NCI-H1092 (cell line): Measurements from ENCODE around the gene ARHGEF7.
"Not testable (repeated sequence)": the region's sequence is repeated elsewhere in the genome, so short reads cannot be mapped to it uniquely, and the experiment has no call there.

Experiments
- DNase-seq: peaks from one replicate; lab custom pipeline; 2025; lab: John Stamatoyannopoulos, UW

The ARHGEF7 gene

GRCh38 chr13:111255228-111255790 is 140.2 kb downstream of the ARHGEF7 start:
- no peak for DNase-seq

GRCh38 chr13:111256458-111256857 is 141.3 kb downstream of the ARHGEF7 start:
- no peak for DNase-seq

DNA sequence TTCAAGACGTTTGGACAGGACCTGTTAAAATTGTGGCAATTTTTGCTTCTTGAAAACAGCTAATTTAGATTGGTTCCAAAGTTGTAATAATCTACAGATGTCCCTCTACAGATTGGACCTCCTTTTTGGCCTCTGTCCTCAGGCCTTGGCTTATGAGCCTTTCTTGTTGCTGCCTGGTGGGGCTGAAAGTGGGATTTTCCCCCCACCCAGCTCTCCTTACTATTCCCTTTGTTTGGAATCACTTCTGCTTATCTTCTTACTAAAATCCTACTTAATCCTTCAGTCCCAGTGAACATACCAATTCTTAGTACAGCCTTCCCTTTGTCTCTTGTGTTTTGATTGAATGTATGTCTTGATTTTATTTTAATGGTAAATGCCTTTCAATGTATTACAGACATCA is 141.8 kb downstream of the ARHGEF7 start:
- no peak for DNase-seq

GRCh38 chr13:111257899-111258298 is 142.8 kb downstream of the ARHGEF7 start:
- DNase-seq, result not testable (repeated sequence)

- DNase-seq, result no peak
Observed at GRCh38 chr13:111258637-111259036, 143.5 kb downstream of the ARHGEF7 start.

GRCh38 chr13:111259058-111259457 is 143.9 kb downstream of the ARHGEF7 start:
- DNase-seq, result no peak

GRCh38 chr13:111261326-111261725 is 146.2 kb downstream of the ARHGEF7 start:
- no peak for DNase-seq

DNA sequence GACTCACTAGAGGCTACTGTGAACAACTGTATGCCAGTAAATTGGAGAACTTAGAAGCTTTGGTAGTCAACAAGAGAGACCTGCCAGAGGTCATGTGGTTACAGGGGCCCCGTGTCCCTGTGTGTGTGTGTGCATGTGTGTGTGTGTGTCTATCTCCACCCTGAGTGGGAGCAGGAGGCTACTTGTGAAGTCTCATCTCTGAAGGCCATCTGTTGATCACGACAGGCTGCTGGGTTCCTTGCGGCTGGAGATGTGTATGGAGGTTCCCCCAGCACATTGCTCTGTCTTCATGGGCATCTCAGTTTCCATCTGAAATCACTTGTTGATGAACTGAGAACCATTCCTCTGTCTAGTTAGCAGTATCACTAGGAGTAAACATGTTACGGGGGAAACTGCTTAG is 147.2 kb downstream of the ARHGEF7 start:
- DNase-seq, result no peak

- no peak for DNase-seq
Observed at GRCh38 chr13:111262715-111263114, 147.6 kb downstream of the ARHGEF7 start.

DNA sequence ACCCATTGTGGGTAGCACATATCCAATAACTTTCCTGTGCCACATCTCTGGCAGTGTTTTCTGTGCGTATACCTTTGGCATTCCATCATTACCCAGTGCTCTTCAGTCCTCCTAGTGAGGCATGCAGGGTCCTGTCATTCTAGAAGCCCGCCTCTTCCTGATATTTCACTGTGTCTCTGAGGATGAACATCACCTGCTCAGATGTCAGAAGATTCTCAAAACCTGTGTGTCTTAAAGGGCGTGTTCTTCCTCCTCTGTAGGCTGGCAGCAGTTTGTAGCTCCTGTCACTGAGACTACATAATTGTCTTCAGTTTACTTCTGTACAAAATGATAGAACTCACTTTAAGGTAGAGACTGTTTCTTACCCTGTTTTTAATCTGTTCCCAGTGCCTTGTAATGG is 148.5 kb downstream of the ARHGEF7 start:
- DNase-seq, result no peak

- no peak for DNase-seq
Observed at GRCh38 chr13:111265006-111265700, 150.0 kb downstream of the ARHGEF7 start.

- DNase-seq, result no peak
Observed at GRCh38 chr13:111265701-111266035, 150.6 kb downstream of the ARHGEF7 start.

GRCh38 chr13:111267205-111267604 is 152.1 kb downstream of the ARHGEF7 start:
- DNase-seq, result no peak

DNA sequence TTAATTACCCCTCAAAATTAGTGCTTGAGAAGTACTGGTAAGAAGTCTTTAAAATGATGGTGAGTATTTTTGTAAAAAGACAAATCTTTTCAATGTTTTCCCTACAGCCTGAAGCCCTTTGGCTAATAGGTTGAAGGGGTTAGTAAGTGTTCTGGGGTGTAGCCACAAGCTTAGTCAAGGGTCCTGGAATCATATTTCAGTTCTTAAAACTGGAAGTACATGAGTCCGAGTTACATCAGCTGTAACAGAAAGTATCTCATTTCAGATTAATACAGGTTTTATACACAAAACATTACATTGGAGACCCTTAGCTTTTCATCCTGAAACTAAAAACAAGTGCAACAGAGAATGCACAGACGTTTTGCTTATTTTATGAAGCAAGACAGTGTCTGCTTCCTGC is 152.7 kb downstream of the ARHGEF7 start:
- no peak for DNase-seq

DNA sequence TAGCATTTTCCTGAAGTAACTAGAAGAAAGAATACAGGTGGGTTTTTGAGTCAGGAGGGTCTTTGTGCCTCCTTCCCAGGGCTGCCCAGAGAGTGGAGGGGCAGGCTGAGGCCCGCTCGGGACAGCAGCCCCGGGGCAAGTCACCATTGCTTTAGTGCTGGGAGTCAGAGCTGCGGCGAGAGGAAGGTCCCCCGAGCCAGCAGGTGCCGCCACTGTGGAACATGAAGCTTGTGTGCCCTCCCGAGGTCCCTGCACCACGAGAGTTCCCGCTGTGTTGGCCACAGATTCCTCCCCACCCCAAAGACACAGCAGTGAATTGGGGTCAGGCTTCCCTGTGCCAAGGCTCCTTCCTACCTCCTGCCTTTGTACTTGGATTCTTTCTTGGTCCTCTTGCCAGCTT is 154.4 kb downstream of the ARHGEF7 start:
- DNase-seq, result no peak

DNA sequence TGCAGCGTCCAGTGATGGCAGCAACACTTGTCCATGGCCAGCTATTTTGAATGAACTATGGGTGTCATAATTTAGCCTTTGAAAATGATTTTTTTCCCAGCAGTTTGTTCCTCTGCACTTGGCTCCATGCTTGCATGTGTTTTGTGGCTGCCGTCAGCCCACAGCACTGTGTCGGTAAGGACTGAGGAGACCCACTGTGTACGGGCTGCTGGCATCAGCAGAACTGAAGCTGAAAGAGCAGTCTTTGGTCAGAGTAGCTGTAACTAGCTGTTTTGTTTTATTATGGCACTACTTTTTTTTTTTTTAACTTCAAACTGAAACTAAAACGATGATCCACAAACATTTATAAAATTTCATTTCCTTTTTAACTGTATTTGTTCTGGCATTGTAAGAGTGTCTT is 155.0 kb downstream of the ARHGEF7 start:
- no peak for DNase-seq

DNA sequence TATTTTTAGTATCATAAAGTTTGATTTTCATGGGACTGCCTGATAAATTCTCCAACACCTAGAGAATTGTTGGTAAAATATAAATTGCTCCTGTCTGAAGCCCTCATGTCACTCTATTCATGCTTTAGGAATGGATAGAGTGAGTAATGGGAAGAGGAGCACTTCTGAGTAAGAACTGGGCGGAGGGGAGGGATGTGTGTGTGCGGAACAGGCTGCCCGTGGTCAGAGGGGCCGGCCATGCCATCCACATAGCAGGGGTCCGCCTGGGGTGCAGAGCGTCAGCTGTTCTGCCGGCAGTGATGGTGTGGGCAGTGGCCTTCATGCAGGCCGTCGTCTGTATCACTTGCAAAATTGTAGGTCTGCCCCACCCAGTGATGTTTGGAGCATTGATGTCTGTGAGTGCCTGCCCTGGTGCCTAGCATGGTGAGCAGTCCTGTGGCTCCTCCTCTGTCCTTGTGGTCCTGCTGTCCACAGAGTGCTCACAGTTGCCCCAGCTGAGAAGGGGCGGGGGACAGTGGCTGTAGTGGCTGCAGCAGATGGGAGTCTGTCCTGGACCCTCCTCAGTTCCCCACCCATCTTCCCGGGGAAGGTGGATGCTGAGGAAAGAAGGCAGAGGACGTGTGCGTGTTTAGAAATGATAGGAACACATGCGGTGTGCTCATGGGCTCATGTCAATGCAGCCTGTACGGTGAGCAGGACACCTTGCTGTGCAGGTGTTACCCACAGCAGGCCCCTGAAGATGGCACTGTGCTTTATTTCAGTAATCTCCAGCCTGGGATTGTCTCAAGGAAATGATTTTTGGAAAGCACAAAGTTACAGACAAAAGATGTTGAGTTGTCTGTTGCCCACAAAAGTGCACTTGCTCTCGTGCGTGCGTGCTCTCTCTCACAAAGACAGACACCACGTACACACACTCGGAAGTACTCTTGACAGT is 155.9 kb downstream of the ARHGEF7 start:
- no peak for DNase-seq

GRCh38 chr13:111272117-111272516 is 157.0 kb downstream of the ARHGEF7 start:
- no peak for DNase-seq

GRCh38 chr13:111275382-111275781 is 160.3 kb downstream of the ARHGEF7 start:
- no peak for DNase-seq

DNA sequence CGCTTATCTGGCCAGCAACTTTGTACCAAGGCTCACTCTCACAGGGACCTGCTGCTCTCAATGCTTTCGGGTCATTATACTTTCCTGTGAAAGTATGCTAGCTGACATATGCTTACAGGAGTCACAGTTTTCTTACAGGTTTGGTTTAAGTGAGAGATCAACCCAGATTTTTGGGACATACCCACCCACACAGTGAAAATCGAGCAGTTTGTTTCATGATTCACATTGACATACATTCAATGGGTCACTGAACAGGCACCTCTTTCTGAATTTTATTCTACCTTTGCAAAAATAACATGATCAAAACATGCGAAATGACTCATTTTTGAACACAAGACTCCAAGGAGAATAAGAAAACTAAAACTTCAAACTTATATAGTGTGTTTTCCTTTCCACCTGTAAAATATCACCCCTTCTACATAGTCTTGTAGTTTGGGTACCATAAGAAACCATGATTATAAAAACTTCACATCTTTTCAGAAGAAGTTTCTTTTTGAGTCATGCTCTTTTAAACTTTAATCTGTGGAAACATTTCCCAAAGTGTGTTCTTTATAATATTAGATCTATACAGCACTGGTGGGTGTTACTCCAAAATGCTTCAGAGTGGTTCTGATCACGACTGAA is 161.0 kb downstream of the ARHGEF7 start:
- DNase-seq, result no peak

DNA sequence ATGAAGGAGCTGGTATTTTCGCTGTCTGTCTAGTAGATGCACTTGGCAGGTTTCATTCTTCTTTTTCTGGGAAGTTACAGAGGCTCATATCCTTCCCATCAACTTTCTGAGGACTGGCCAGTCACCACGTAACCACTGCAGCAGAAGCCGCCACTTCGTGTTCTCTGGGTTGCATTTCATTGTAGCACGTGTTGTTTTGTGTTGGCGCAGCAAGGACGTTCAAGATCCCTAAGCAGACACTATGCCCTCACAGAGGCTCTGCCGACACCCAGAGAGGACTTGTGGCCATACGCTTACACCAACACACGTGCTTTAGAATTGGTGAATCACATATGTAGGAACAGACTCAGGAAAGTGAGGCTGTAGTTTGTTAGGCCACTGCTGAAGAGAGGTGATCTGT is 163.1 kb downstream of the ARHGEF7 start:
- no peak for DNase-seq
